ENCODE measurements around the gene FAM222B. TPM values are rescaled to one million over a fixed set of nuclear protein-coding genes. Genes with fewer than 3 reads are reported as not detected.
A peak's percentile ranks its signal among the peaks of the same experiment; 100 is the strongest.

The FAM222B gene
- total and polyA plus RNA-seq, 2 experiments from 2014 or later = 63.7 to 78.5 TPM

DNA sequence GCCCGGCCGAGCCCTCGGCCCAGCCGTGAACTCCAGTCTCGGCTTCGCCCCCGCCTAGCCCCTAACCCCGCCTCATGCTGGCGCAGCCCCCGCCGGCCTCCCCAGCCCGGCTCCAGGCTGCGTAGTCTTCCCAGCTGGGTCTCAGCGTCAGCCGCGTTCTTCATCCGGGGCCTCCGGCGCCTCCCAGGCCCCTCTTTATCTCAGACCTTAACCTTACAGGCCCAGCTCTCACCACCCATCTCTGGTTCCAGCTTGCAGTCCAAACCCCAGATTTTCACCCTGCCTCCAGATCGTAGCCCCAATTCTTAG, 130.9 kb downstream of the FAM222B start, which contains the start of gene PROCA1:
PROCA1 (minus strand) TSS at position 166 of the 309 bp plus-strand sequence. CDS start 228 bp downstream, outside the sequence.
- Mint-ChIP-seq H3K27ac (peak within 1 kb of the TSS; percentile 99), H3K36me3 (ENCODE audit: low read depth) (peaks cover 54% of the 10 kb centered on the region), H3K4me1 (peaks cover 38% of the 10 kb centered on the region), H3K9me3 (no peaks in the 10 kb centered on the region; the same call in 2 of the 3 replicates), H3K27me3 (ENCODE audit: insufficient read depth, low read depth, poor library complexity) (peaks cover 23% of the 10 kb centered on the region), H3K4me3 (peak within 1 kb of the TSS; percentile 97)
- peak within 1 kb of the TSS; percentile 72 for H3K4me3 ChIP-seq
- peaks cover 13% of the 10 kb centered on the region; the same call in 1 of the 2 replicates for H3K36me3 ChIP-seq (ENCODE audit: insufficient read depth)
- H4K20me1 ChIP-seq (replicated peaks; ENCODE audit: insufficient read depth) = peaks cover 10% of the 10 kb centered on the region; the same call in 1 of the 2 replicates
- peaks cover 34% of the 10 kb centered on the region for H3K79me2 ChIP-seq (replicated peaks; ENCODE audit: insufficient read depth)
- H3K27me3 ChIP-seq (ENCODE audit: insufficient read depth) = no peaks in the 10 kb centered on the region
- H2AFZ ChIP-seq = peak within 1 kb of the TSS; percentile 80
- H3K4me1 ChIP-seq (ENCODE audit: insufficient read depth) = peaks cover 32% of the 10 kb centered on the region
- no peaks in the 10 kb centered on the region for H3K9me2 ChIP-seq (ENCODE audit: insufficient read depth)
- peak within 1 kb of the TSS; percentile 100 for H3K27ac ChIP-seq (ENCODE audit: low read depth)
- H3K4me2 ChIP-seq = peak within 1 kb of the TSS; percentile 91
- TF ChIP-seq REST (IDR thresholded peaks at IDR 0.05; ENCODE audit: unreplicated experiment) (no peak), CREB1 (CRISPR knock-in tag; IDR thresholded peaks at IDR 0.05; ENCODE audit: low read depth) (no peak), ETS1 (IDR thresholded peaks at IDR 0.05) (no peak)
- peak; percentile 81 for DNase-seq (ENCODE audit: low spot score)
- peaks cover 53% of the 10 kb centered on the region for H3F3A ChIP-seq (replicated peaks; ENCODE audit: low read depth)
- peak; percentile 46 for ATAC-seq

- H3K4me1 ChIP-seq (ENCODE audit: insufficient read depth) = peaks cover 27% of the 10 kb centered on the region
- Mint-ChIP-seq H3K36me3 (ENCODE audit: low read depth) (peaks cover 51% of the 10 kb centered on the region), H3K27me3 (ENCODE audit: insufficient read depth, low read depth, poor library complexity) (peaks cover 27% of the 10 kb centered on the region), H3K4me3 (peak overlapping the region; percentile 97), H3K27ac (peak overlapping the region; percentile 99), H3K4me1 (peaks cover 39% of the 10 kb centered on the region), H3K9me3 (no peaks in the 10 kb centered on the region; the same call in 2 of the 3 replicates)
- H3K27me3 ChIP-seq (ENCODE audit: insufficient read depth) = no peaks in the 10 kb centered on the region
- H3K4me3 ChIP-seq = peak overlapping the region; percentile 72
- H2AFZ ChIP-seq = no peak overlapping the region
- H3K9me2 ChIP-seq (ENCODE audit: insufficient read depth) = no peaks in the 10 kb centered on the region
- peaks cover 28% of the 10 kb centered on the region for H3K79me2 ChIP-seq (replicated peaks; ENCODE audit: insufficient read depth)
- H3F3A ChIP-seq (replicated peaks; ENCODE audit: low read depth) = peaks cover 50% of the 10 kb centered on the region
- peak overlapping the region; percentile 91 for H3K4me2 ChIP-seq
- peaks cover 10% of the 10 kb centered on the region; the same call in 1 of the 2 replicates for H4K20me1 ChIP-seq (replicated peaks; ENCODE audit: insufficient read depth)
- DNase-seq (ENCODE audit: low spot score) = peak; percentile 96
- ATAC-seq = peak; percentile 84
- H3K27ac ChIP-seq (ENCODE audit: low read depth) = peak overlapping the region; percentile 100
- H3K36me3 ChIP-seq (ENCODE audit: insufficient read depth) = peaks cover 13% of the 10 kb centered on the region; the same call in 1 of the 2 replicates
- no peak for TF ChIP-seq ZNF331 (CRISPR knock-in tag; IDR thresholded peaks at IDR 0.05; ENCODE audit: low read depth)
- no peak for TF ChIP-seq EZH2phosphoT487 (IDR thresholded peaks at IDR 0.05; ENCODE audit: unreplicated experiment)
- TF ChIP-seq, protein P1, sequence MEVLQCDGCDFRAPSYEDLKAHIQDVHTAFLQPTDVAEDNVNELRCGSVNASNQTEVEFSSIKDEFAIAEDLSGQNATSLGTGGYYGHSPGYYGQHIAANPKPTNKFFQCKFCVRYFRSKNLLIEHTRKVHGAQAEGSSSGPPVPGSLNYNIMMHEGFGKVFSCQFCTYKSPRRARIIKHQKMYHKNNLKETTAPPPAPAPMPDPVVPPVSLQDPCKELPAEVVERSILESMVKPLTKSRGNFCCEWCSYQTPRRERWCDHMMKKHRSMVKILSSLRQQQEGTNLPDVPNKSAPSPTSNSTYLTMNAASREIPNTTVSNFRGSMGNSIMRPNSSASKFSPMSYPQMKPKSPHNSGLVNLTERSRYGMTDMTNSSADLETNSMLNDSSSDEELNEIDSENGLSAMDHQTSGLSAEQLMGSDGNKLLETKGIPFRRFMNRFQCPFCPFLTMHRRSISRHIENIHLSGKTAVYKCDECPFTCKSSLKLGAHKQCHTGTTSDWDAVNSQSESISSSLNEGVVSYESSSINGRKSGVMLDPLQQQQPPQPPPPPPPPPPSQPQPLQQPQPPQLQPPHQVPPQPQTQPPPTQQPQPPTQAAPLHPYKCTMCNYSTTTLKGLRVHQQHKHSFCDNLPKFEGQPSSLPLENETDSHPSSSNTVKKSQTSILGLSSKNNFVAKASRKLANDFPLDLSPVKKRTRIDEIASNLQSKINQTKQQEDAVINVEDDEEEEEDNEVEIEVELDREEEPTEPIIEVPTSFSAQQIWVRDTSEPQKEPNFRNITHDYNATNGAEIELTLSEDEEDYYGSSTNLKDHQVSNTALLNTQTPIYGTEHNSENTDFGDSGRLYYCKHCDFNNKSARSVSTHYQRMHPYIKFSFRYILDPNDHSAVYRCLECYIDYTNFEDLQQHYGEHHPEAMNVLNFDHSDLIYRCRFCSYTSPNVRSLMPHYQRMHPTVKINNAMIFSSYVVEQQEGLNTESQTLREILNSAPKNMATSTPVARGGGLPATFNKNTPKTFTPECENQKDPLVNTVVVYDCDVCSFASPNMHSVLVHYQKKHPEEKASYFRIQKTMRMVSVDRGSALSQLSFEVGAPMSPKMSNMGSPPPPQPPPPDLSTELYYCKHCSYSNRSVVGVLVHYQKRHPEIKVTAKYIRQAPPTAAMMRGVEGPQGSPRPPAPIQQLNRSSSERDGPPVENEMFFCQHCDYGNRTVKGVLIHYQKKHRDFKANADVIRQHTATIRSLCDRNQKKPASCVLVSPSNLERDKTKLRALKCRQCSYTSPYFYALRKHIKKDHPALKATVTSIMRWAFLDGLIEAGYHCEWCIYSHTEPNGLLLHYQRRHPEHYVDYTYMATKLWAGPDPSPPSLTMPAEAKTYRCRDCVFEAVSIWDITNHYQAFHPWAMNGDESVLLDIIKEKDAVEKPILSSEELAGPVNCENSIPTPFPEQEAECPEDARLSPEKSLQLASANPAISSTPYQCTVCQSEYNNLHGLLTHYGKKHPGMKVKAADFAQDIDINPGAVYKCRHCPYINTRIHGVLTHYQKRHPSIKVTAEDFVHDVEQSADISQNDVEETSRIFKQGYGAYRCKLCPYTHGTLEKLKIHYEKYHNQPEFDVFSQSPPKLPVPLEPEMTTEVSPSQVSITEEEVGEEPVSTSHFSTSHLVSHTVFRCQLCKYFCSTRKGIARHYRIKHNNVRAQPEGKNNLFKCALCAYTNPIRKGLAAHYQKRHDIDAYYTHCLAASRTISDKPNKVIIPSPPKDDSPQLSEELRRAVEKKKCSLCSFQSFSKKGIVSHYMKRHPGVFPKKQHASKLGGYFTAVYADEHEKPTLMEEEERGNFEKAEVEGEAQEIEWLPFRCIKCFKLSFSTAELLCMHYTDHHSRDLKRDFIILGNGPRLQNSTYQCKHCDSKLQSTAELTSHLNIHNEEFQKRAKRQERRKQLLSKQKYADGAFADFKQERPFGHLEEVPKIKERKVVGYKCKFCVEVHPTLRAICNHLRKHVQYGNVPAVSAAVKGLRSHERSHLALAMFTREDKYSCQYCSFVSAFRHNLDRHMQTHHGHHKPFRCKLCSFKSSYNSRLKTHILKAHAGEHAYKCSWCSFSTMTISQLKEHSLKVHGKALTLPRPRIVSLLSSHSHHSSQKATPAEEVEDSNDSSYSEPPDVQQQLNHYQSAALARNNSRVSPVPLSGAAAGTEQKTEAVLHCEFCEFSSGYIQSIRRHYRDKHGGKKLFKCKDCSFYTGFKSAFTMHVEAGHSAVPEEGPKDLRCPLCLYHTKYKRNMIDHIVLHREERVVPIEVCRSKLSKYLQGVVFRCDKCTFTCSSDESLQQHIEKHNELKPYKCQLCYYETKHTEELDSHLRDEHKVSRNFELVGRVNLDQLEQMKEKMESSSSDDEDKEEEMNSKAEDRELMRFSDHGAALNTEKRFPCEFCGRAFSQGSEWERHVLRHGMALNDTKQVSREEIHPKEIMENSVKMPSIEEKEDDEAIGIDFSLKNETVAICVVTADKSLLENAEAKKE (CRISPR knock-in tag; IDR thresholded peaks at IDR 0.05) = no peak
- no peak for TF ChIP-seq ETS1 (IDR thresholded peaks at IDR 0.05)
- TF ChIP-seq NANOG (IDR thresholded peaks at IDR 0.05; ENCODE audit: borderline replicate concordance) = 0 out of 2 replicates have a peak, but pooled peaks have one; percentile 3
These were observed 131.5 kb downstream of the FAM222B start for GRCh38 chr17:28710861-28711722.
